LoVo (cell line): ENCODE measurements around the gene INTS1.

Experiments
- DNase-seq: peaks from one replicate; pipeline ENCODE4 v3.0.0-alpha.2; 2016; ENCODE audit warnings: low spot score

Gene INTS1

GRCh38 chr7:1503816-1504775 is at the start of gene INTS1:
INTS1 (minus strand) TSS chr7:1504389; CDS start chr7:1503960, 429 bp downstream.
- peak; percentile 98 for DNase-seq

GRCh38 chr7:1553512-1554210 is 49.5 kb upstream of the INTS1 start:
- DNase-seq: no peak

- DNase-seq: no peak
Measured at GRCh38 chr7:1552200-1552599, 48.0 kb upstream of the INTS1 start.

GRCh38 chr7:1550846-1551155 is 46.6 kb upstream of the INTS1 start:
- DNase-seq: no peak

- no peak for DNase-seq
Measured at GRCh38 chr7:1550005-1550845, 46.0 kb upstream of the INTS1 start.

GRCh38 chr7:1549357-1550004 is 45.3 kb upstream of the INTS1 start:
- no peak for DNase-seq

GRCh38 chr7:1548944-1549343 is 44.8 kb upstream of the INTS1 start:
- no peak for DNase-seq

- DNase-seq: no peak
Measured at GRCh38 chr7:1548438-1548831, 44.2 kb upstream of the INTS1 start.

- no peak for DNase-seq
Measured at GRCh38 chr7:1547777-1548437, 43.7 kb upstream of the INTS1 start.

GRCh38 chr7:1546909-1547776 is 43.0 kb upstream of the INTS1 start:
- DNase-seq: no peak

GRCh38 chr7:1546274-1546908 is 42.2 kb upstream of the INTS1 start:
- no peak for DNase-seq

GRCh38 chr7:1545417-1546246 is 41.4 kb upstream of the INTS1 start:
- DNase-seq: no peak

- DNase-seq: no peak
Measured at GRCh38 chr7:1544896-1545416, 40.8 kb upstream of the INTS1 start.

- no peak for DNase-seq
Measured at GRCh38 chr7:1544178-1544895, 40.1 kb upstream of the INTS1 start.

GRCh38 chr7:1543826-1544177 is 39.6 kb upstream of the INTS1 start:
- no peak for DNase-seq

- no peak for DNase-seq
Measured at GRCh38 chr7:1542841-1543747, 38.9 kb upstream of the INTS1 start.

GRCh38 chr7:1542329-1542728 is 38.1 kb upstream of the INTS1 start:
- DNase-seq: no peak
